HG03457 (cell line): Measurements from ENCODE around the gene KCNAB2.
"Not testable (repeated sequence)": the region's sequence is repeated elsewhere in the genome, so short reads cannot be mapped to it uniquely, and the experiment has no call there.

Source experiments
- ATAC-seq: cut with Tn5 transposase; IDR thresholded peaks from one replicate; pipeline ENCODE4 v1.9.1; 2021; ENCODE audit warnings: moderate number of reproducible peaks; ENCODE audit not compliant: unreplicated experiment

The KCNAB2 gene

DNA sequence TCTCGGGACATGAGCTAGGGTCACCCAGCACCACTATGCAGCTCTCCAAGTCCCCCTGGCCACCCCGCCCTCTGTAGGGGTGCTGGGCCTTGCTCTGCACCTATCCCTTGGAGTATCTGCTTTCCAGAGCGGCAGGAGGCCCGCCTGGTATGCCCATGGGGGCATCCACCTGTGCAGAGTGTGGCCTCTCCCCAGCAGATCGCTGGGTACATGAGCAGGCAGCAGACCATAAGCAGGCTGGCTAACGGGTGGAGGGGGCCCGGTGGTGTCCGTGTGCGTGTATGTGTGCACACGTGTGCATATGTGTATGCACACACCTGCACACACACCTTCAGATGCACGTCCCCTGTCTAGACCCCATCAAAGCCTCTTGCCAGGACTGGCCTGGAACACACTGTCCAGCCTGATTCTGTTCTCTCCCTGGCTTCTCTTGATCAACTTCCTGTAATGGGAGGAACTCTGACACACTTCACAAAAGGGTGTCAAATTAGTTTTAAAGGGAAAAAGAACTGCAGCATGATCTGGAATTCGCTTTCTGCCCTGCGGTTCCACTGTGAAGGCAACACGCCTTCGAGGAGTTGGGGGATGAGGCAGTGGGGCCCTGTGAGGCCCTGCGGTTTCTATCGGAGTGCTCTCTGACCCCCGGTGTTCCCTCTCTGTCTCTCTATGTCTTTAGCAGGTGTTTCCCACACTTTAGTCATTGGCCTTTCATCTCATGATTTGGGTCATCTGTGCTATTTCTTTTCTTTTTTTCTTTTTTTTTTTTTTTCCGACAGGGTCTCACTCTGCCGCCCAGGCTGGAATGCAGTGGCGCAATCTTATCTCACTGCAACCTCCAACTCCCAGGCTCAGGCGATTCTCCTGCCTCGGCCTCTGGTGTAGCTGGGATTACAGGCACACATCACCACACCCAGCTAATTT lies 36.3 kb upstream of the KCNAB2 start:
- no peak for ATAC-seq

DNA sequence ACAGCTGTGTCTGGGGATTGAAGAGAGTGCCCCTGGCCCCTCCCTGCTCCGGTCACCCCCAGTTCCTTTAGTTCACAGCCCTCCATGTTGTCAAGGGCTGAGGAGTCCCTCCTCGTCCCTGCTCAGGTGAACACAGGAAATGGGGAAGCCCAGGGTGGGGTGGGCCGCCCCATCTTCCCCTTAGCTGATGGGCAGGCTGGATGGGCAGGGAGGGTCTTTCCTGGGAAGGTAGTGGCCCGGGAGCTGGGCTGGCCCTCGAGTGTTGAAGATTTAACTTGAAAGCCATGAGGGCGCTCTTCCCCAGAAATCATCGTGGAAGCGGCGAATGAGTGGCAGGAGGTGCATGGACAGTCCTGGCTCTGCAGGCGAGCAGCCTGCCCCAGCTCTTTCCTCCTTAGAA lies 35.1 kb upstream of the KCNAB2 start:
- ATAC-seq, result no peak

DNA sequence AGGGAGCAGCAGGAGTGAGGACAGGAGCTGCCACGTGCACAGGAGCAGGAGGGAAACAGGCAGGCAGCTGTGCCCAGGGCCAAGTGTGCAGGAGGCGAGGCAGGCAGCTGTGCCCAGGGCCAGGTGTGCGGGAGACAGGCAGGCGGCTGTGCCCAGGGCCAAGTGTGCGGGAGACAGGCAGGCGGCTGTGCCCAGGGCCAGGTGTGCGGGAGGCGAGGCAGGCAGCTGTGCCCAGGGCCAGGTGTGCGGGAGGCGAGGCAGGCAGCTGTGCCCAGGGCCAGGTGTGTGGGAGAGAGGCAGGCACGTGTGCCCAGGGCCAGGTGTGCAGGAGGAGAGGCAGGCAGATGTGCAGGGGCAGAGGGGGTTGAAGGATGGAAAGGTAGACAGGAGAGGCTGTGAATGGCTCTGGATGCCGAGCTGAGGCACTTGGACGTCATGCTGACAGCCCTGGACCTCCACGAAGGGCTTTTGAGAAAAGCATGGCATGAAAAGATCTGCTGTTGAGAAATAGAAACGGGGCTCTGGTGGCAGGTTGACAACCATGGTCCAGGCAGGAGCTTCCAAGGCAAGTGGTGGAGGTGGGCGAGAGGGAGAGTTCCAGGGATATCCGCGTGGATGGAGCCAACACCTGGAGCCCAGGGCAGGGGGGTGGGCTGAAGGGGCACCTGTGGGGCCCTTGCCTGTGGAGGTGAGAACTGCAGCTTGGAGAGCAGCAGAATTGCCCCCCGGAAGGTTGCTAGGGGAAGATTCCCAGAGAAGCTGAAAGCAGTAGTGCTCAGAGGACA lies 34.3 kb upstream of the KCNAB2 start:
- no peak for ATAC-seq

DNA sequence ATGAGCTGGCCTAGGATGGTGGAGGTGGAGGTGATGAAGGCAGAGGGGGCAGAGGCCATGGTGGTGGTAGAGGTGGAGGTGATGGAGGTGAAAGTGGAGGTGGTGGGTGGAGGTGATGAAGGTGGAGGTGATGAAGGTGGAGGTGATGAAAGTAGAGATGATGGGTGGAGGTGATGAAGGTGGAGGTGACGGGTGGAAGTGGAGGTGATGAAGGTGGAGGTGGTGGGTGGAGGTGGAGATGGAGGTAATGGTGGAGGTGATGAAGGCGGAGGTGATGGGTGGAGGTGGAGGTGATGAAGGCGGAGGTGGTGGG lies 33.8 kb upstream of the KCNAB2 start:
- no peak for ATAC-seq

DNA sequence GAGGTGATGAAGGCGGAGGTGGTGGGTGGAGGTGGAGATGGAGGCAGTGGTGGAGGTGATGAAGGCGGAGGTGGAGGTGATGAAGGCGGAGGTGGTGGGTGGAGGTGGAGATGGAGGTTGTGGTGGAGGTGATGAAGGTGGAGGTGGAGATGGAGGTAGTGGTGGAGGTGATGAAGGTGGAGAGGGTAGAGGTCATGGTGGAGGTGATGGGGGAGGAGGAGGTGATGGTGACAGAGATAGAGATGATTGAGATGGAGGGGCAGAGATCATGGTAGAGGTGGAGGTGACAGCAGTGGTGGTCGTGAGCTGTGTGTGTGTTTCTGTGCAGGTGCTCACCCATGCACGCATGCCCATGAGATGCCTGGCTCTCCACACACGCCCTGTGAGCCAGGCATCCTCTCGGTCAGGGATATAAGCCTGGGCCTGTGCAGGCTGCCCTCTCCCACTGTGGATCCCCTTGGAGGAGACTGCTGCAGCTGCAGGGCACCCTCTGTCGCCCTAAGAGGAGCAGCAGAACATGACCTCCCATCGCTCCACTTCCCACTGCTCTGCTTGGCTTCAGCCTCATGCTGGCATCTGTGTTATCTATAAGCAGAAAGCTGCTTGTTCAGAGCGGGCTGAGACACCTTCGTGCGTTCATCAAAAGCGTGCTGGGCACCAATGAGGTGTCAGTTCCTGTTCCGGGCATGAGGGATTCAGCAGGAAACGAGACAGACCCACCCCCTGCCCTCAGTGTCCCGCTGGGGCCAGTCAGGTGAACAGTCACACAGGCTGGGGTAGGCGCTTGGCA lies 33.0 kb upstream of the KCNAB2 start:
- no peak for ATAC-seq

DNA sequence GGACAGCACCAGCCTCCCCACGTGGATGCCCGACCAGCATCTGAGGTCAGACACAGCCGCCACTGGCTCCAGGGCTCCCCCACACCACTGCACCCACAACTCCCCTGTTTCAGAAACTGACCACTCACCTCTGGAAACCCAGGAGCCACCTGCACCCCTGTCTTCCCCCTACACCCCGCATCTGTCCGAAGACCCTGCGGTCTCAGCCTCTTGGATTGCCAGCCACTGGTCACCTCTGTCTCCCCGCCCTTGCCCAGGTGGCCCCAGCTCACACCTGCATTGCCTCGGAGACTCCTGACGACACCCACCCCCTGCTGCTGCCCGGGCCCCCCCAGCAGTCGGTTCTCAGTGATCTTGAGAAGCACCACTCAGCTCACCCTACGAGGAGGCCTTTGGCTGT lies 32.2 kb upstream of the KCNAB2 start:
- no peak for ATAC-seq

DNA sequence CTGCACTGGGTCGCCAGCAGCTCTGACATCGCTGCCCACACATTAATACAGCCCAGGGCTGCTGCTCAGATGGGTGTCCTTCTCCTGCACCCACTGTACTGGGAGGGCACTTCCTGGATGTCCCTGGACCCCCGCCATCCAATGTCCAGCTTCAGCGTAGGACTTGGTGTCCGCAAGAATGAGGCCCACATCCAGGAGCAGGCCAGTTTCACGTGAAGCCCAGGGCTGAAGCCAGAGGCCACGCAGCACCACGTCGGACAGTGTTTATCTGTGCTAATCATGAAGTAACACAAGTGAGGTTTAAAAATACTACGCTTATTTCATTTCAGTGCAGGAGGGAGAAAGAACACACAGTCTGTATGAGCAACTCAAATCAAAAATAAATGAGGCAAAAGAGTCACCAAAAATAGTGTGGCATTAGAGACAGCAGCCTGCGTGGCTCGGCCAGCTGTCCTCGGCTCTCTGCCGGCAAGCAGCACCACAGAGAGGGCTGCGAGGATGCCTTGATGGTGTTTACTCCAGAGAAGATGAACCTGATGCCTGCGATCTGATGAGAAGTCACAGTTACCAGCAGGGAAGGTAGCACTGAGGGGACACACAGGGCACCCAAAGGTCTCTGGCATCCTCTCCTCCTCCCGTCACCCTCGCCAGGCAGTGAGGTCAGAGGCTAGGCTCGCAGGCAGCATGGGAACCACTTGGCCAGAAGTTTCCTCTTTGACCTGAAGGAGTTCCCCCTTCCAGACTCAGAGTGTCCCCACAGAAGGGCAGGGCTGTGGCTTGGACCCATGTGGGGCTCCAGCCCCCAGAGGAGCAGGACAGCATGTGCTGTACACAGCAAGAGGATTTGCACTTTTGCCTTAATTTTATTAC lies 31.3 kb upstream of the KCNAB2 start:
- ATAC-seq, result no peak

DNA sequence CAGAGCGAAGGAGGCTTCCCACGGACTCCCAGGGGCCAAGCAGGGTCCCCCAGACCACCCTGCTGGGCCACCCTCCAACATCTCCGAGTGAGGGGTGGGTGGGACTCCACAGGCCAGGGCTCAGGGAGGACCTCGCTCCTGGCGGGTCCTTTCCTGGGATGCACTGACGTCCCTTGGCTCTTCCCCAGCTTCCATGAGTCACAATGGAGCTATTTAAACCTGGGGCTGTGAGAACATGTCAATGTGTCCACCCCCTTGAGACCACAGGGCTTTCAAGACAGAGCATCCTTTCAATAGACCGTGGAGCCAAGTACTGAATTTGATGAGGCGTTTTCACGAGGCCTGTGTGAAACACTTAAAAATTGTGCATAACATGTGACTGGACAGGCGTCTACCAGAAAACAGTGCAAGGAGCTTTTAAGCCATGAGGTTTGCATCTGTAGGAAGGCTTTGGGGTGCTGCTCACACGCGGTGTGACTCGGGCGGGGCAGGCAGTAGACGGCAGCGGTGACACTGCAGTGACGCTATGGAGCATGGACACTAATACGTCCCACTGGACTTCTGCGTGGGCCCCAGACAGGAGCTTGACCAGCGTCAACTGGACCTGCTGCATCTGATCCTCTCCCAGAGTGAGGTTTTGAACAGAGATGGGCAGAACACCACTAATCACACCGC lies 29.4 kb upstream of the KCNAB2 start:
- ATAC-seq, result no peak

DNA sequence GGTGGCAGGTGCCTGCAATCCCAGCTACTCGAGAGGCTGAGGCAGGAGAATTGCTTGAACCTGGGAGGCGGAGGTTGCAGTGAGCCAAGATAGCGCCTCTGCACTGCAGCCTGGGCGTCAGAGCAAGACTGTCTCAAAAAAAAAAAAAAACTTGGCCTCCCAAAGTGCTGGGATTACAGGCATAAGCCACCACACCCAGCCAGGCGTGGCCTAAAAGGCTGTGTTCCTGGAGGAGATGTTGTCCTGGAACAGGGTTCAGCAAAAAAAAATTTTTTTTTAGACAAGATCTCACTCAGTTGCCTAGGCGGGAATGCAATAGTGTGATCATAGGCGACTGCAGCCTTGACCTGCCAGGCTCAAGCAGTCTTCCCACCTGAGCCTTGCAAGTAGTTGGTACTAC lies 28.0 kb upstream of the KCNAB2 start:
- not testable (repeated sequence) for ATAC-seq

DNA sequence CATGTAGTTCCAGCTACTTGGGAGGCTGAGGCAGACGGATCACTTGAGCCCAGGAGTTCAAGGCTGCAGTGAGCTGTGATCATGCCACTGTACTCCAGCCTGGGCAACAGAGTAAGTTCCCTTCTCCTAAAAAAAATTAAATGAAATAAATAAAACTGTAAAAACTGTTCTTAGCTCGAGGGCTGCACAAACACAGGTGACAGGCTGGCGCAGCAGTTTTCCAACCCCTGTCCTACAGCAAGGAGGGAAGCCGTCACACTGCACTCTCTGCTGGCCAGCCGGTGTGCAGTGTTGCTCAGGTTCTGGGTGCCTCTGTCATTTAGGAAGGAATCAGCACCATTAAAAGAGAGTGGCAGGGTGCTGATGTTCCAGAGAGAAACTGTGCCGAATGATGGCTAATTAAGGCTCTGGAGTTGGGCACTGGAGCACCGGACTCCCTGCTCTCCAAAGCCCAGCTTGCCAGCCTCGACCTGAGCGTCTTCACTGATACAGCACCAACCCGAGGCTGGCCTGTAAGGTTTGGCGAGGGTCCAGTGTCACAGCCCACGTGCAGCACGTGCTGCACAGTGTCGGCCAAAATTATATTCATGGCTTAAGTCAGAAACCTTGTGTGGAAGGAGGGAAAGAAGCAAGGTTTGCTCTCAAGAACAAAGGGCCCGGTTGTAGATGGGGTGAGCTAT lies 26.4 kb upstream of the KCNAB2 start:
- no peak for ATAC-seq

DNA sequence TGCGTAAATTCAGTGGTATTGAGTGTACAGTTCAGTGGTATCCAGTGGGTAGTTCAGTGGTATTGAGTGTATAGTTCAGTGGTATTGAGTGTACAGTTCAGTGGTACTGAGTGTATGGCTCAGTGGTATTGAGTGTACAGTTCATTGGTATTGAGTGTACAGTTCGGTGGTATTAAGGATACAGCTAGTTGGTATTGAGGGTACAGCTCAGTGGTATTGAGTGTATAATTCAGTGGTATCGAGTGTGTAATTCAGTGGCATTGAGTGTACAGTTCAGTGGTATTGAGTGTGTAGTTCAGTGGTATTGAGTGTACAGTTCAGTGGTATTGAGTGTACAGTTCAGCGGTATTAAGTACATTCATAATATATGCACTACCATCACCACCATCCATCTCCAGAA lies 23.5 kb upstream of the KCNAB2 start:
- ATAC-seq, result no peak

DNA sequence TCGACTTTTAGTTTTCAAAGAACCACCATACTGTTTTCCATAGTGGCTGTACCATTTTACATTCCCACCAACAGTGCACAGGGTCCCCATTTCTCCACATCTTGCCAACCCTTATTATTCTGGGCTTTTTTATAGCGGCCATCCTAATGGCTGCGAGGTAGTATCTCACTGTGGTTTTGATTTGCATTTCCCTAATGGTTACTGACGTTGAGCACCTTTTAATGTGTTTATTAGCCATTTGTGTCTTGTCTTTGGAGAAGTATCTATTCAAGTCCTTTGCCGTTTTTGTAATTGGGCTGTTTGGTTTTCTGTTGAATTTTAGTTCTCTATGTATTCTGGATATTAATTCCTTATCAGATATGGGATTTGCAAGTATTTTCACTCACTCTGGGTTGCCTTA lies 22.3 kb upstream of the KCNAB2 start:
- ATAC-seq, result no peak

DNA sequence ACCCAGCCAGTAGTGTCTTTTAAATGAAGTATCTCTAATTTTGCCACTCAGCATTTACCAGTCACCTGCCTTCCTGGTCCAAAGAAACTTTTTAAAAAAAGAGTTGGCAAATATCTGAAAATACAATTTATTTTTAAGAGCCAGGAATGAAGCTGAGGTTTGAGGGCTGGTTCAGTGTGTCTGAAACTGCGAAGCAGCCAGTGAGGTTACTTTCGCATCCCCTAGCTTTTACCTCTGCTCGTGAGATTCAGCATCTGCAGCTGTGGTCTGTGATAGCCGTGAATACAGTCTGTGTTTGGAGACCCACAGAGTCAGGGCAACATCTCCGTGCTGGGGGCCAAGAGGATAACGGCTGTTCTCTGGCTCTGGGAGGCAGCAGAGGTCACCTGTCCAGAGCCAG lies 21.3 kb upstream of the KCNAB2 start:
- ATAC-seq, result no peak

DNA sequence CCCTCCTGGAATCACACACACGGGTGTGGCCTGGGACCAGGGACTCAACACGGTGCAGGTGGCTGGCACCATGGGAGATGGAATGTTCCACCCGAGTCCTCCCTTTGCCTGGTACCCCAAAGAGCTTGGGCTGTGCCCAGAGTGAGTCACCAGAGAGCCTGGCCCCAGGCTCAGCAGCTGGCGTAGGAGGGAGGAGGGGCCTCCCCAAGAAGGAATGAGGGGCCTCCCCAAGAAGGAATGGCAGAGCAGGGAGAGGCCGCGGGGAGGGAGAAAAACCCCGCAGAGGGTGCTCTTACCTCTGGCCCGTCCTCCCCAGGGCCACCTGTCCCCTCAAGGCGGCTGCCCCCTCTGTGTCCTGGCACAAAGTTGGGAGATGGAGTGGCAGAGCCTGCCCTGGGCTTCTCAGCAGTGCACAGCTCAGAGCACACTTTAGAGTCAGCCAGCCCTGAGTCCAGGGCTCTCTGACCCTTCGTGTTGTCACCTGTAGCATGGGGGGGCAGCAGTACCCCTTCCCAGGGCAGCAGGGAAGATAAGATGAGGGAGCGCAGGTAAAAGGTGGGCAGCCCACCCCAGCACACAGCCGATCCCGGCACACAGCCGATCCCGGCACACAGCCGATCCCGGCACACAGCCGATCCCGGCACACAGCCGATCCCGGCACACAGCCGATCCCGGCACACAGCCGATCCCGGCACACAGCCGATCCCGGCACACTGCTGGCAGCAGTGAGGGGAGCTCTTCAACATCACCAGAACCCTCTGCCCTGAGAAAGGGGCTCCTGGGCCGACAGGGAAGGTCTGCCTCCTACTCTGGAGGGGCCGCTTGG lies 20.2 kb upstream of the KCNAB2 start:
- no peak for ATAC-seq

DNA sequence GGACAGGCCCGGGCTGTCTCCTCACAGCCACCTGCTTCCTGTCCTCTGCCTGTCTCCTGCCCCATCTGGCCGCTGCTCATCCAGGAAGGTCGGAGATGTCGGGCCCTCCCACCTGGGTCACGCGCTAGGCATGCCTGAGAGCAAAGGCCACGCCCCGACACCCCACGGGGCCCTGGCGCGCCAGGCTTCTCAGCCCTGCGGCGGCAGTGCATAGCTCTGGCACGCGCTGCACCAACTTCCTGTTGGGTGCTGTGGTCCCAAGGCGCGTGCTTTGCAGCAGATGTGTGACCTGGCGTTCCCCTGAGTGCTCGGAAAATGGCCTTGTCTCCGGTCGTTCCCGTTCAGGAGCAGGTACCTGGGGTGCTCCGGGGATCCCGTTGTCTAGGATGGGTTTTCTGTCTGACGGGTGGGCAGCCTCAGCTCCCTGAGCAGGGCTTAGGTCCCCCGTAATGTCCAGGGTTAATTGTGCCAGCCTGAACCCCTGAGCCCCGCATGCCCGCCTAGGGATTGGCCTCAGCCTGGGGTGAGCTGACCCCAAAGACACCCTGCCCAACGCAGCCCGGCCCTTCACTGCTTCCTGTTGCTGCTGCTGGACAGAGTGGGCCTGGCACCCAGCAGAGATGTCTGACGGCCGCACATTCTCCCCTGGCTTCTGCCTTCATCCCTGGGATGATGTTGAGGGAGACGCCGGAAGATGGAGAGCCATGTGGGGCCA lies 19.4 kb upstream of the KCNAB2 start:
- peak; percentile 79 for ATAC-seq

DNA sequence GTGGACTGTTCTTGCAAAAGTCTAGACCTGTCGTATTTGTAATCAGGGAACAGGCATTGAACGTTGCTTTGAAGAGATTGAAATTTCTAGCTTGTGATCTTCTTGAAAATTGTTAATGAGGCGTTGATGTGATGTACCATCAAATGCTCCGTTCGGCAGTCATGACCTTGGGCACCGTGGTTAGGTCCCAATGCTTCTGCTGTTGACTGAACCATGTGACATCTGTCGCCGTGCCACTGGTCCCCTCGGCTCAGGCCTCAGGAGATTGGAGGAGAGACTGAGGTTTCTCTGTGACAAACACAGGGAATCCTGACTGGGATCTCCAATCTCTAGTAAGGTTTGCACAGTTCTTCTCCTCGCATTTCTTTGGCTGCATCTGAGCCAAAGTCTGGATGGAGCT lies 18.1 kb upstream of the KCNAB2 start:
- ATAC-seq, result no peak

DNA sequence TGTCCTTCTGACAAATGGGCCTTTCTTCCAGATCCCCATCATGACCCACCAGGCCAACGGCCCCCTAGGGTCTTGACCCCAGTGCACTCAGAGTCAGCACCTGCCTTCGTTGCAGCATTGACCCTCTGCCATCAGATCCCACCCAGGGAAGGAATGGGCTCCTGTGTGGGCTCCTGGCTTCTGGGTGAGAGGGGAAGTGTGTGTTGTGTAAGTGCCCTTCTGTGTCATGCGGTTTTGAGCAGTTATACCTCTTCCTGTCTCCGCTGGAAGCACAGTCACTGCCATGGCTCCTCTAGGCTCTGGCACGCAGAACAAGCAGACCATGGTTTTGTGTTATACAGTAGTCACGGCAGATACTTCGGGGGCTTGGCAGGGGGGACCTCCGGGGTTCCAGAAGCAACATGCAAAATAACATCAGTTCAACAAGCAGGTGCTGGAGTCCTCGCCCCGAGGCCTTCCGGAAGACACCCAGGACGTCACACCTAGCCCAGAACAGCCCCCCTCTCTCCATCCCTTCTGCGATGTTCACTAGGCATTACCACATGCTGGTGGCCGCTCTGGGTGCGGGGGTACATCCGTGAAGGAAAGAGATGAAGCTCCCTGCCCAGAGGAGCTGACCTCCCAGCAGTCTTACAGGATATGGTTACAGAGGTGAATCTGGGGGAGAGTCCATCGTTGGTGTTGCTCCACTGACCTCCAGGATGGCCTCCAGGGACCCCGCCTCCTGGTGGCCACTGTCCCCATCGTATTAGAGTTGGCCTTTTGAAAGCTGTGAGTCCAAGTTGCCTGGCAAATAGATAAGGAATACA lies 17.4 kb upstream of the KCNAB2 start:
- ATAC-seq, result no peak
